GM12865 (cell line): ENCODE results near the gene RAB17.

Experiments
- DNase-seq: peaks from one replicate; pipeline ENCODE4 v3.0.0; 2010; ENCODE audit warnings: low read depth
- H3K4me3 ChIP-seq: 2 replicates; pipeline ENCODE4 v1.5.1; 2011; ENCODE audit warnings: mild to moderate bottlenecking, low read depth, low read length, control low read depth
- TF ChIP-seq, protein P1 (sequence below): IDR thresholded peaks from 2 replicates; pipeline ENCODE4 v1.5.1; 2011; ENCODE audit warnings: low read length, control low read depth, low read depth, inconsistent platforms; ENCODE audit not compliant: insufficient read depth; ENCODE audit errors: missing control alignments

Gene RAB17

GRCh38 chr2:237574467-237574866, 16.1 kb downstream of the RAB17 start:
- H3K4me3 ChIP-seq: no peak overlapping the region
- TF ChIP-seq, protein P1, sequence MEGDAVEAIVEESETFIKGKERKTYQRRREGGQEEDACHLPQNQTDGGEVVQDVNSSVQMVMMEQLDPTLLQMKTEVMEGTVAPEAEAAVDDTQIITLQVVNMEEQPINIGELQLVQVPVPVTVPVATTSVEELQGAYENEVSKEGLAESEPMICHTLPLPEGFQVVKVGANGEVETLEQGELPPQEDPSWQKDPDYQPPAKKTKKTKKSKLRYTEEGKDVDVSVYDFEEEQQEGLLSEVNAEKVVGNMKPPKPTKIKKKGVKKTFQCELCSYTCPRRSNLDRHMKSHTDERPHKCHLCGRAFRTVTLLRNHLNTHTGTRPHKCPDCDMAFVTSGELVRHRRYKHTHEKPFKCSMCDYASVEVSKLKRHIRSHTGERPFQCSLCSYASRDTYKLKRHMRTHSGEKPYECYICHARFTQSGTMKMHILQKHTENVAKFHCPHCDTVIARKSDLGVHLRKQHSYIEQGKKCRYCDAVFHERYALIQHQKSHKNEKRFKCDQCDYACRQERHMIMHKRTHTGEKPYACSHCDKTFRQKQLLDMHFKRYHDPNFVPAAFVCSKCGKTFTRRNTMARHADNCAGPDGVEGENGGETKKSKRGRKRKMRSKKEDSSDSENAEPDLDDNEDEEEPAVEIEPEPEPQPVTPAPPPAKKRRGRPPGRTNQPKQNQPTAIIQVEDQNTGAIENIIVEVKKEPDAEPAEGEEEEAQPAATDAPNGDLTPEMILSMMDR: no peak
- DNase-seq: no peak

DNA sequence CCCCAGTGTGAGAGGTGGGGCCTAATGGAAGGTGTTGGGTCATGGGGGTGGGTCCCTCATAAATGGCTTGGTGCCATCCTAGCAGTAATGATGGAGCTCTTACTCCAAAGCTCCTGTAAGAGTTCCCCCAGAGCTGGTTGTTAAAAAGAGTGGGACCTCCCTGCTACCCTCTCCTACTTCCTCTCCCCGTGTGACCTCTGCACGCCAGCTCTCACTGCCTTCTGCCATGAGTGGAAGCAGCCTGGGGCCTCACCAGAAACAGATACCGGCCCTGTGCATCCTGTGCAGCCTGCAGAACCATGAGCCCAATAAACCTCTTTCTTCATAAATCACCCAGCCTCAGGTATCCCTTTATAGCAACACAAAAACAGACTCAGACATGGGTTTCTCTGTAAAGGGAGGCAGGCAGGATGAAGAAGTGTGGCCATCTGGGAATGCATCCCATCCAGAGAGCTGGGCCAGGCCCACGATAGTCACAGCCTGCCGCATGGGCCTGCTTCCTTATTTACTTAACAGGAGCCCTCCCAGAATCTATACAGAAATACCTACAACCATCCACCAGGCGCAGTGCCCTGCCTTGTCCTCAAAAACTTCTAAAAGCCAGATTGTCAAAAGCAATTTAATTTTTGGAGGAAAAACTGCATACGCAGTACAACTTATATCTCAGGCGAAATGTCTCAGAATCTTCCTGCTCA, 16.7 kb downstream of the RAB17 start:
- DNase-seq: no peak
- TF ChIP-seq, protein P1: no peak
- H3K4me3 ChIP-seq: no peak overlapping the region

GRCh38 chr2:237572742-237573101, 17.8 kb downstream of the RAB17 start:
- no peak overlapping the region for H3K4me3 ChIP-seq
- TF ChIP-seq, protein P1: no peak
- no peak for DNase-seq

DNA sequence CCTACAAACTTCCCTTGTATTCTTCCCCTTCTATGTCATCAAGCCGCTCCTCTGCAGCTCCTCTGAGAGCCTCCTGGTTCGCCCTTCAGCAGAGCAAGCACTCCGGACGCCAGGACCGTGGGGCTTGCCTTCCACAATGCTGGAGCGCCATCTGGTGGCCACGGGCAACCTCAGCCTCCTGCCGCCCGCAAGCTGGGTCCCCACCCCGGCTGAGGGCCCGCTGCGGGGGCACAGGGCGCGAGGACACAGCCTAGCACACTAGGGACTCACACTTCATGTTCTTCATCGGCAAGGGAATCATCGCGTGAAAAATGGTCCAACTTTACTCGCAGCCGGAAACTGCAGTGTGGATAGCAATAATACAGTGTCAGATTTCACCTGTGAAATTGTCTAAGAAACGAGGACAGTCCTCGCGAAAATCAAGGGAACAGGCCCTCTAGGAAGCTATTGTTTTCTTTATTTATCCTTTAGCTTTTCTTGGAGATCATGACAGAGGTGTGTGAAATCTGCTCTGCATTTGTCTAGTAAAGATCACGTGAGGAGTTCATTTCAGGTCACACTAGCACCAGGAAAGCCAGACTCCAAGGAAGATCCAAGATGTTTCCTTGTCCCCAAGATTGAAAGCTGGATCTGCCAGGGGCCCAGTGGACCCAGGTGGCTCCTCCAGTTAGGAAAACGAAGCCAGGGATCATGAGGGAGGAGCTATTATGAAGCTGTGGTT, 18.4 kb downstream of the RAB17 start:
- H3K4me3 ChIP-seq: no peak overlapping the region
- TF ChIP-seq, protein P1: peak; percentile 94
- DNase-seq: peak; percentile 94

GRCh38 chr2:237571551-237571950, 19.0 kb downstream of the RAB17 start:
- TF ChIP-seq, protein P1: no peak
- DNase-seq: no peak
- no peak overlapping the region for H3K4me3 ChIP-seq

GRCh38 chr2:237570776-237571335, 19.7 kb downstream of the RAB17 start:
- H3K4me3 ChIP-seq: no peak overlapping the region
- no peak for DNase-seq
- TF ChIP-seq, protein P1: no peak
